H9 (cell line): ENCODE results near the gene SEC22C. TPM values are rescaled to one million over a fixed set of nuclear protein-coding genes. Genes with fewer than 3 reads are reported as not detected.

ENCODE experiments used
- DNase-seq: peaks from one replicate; pipeline ENCODE4 v3.0.0-alpha.2; 2017
- H2AFZ ChIP-seq: one replicate; pipeline ENCODE4 v1.6.1; 2013; ENCODE audit warnings: mild to moderate bottlenecking, low read length, control low read depth, moderate library complexity
- H2AK5ac ChIP-seq: 2 replicates; pipeline ENCODE4 v1.6.1; 2013; ENCODE audit warnings: low read length, control low read depth, mixed read lengths; ENCODE audit not compliant: insufficient read length
- H2BK120ac ChIP-seq: one replicate; pipeline ENCODE4 v1.6.1; 2013; ENCODE audit warnings: low read depth, mild to moderate bottlenecking, low read length, control low read depth, inconsistent platforms; ENCODE audit not compliant: poor library complexity, severe bottlenecking
- H2BK12ac ChIP-seq: 2 replicates; pipeline ENCODE4 v1.6.1; 2013; ENCODE audit warnings: low read length, control low read depth, mixed read lengths, low read depth; ENCODE audit not compliant: insufficient read length
- H2BK15ac ChIP-seq: 2 replicates; pipeline ENCODE4 v1.6.1; 2013; ENCODE audit warnings: low read depth, low read length, control low read depth
- H2BK20ac ChIP-seq: one replicate; pipeline ENCODE4 v1.6.1; 2013; ENCODE audit warnings: low read depth, mild to moderate bottlenecking, low read length, control low read depth, inconsistent platforms; ENCODE audit not compliant: poor library complexity, severe bottlenecking
- H2BK5ac ChIP-seq: 2 replicates; pipeline ENCODE4 v1.6.1; 2013; ENCODE audit warnings: low read length, control low read depth, mixed read lengths; ENCODE audit not compliant: insufficient read length
- H3K14ac ChIP-seq: 2 replicates; pipeline ENCODE4 v1.6.1; 2013; ENCODE audit warnings: low read length, control low read depth; ENCODE audit not compliant: insufficient read depth
- H3K18ac ChIP-seq: 2 replicates; pipeline ENCODE4 v1.6.1; 2013; ENCODE audit warnings: low read depth, mild to moderate bottlenecking, mixed read lengths, low read length, control low read depth; ENCODE audit not compliant: insufficient read length
- H3K23ac ChIP-seq: 2 replicates; pipeline ENCODE4 v1.6.1; 2013; ENCODE audit warnings: low read length, control low read depth, mixed read lengths, low read depth; ENCODE audit not compliant: insufficient read length
- H3K23me2 ChIP-seq: 2 replicates; pipeline ENCODE4 v1.6.1; 2013; ENCODE audit warnings: low read depth, mild to moderate bottlenecking, mixed read lengths, low read length, control low read depth; ENCODE audit not compliant: insufficient read length, poor library complexity, severe bottlenecking
- H3K27ac ChIP-seq: 2 replicates; pipeline ENCODE4 v1.5.1; 2013; ENCODE audit warnings: low read length, control low read depth, mixed read lengths, low read depth; ENCODE audit not compliant: insufficient read length
- H3K27me3 ChIP-seq: 2 replicates; pipeline ENCODE4 v1.6.1; 2013; ENCODE audit warnings: low read length, control low read depth, inconsistent platforms; ENCODE audit not compliant: insufficient read depth
- H3K4ac ChIP-seq: 2 replicates; pipeline ENCODE4 v1.6.1; 2013; ENCODE audit warnings: low read depth, mild to moderate bottlenecking, control low read depth, inconsistent platforms, low read length, moderate library complexity
- H3K4me1 ChIP-seq: 2 replicates; pipeline ENCODE4 v1.6.1; 2013; ENCODE audit warnings: low read length, control low read depth, inconsistent platforms; ENCODE audit not compliant: insufficient read depth
- H3K4me2 ChIP-seq: 2 replicates; pipeline ENCODE4 v1.6.1; 2013; ENCODE audit warnings: low read length, control low read depth, mixed read lengths; ENCODE audit not compliant: insufficient read length, insufficient read depth
- H3K56ac ChIP-seq: 2 replicates; pipeline ENCODE4 v1.6.1; 2013; ENCODE audit warnings: low read depth, mild to moderate bottlenecking, mixed read lengths, low read length, control low read depth; ENCODE audit not compliant: insufficient read length
- H3K79me1 ChIP-seq: 2 replicates; pipeline ENCODE4 v1.6.1; 2013; ENCODE audit warnings: low read depth, mild to moderate bottlenecking, moderate library complexity, low read length, control low read depth, inconsistent platforms; ENCODE audit not compliant: insufficient read depth, poor library complexity, severe bottlenecking
- H3K79me2 ChIP-seq: 2 replicates; pipeline ENCODE4 v1.6.1; 2013; ENCODE audit warnings: low read length, control low read depth, inconsistent platforms; ENCODE audit not compliant: insufficient read depth
- H3K9ac ChIP-seq: 2 replicates; pipeline ENCODE4 v1.6.1; 2013; ENCODE audit warnings: low read length, control low read depth, mixed read lengths; ENCODE audit not compliant: insufficient read length; ENCODE audit errors: extremely low read depth
- H3K9me3 ChIP-seq: one replicate; pipeline ENCODE4 v1.6.1; 2013; ENCODE audit warnings: low read depth, low read length, inconsistent platforms; ENCODE audit not compliant: control insufficient read depth
- H3T11ph ChIP-seq: one replicate; pipeline ENCODE4 v1.6.1; 2013; ENCODE audit warnings: mild to moderate bottlenecking, low read length, control low read depth, inconsistent platforms
- H4K20me1 ChIP-seq: one replicate; pipeline ENCODE4 v1.6.1; 2013; ENCODE audit not compliant: control insufficient read depth, insufficient read length, insufficient read depth
- H4K5ac ChIP-seq: 2 replicates; pipeline ENCODE4 v1.6.1; 2013; ENCODE audit warnings: low read depth, mild to moderate bottlenecking, mixed read lengths, low read length, control low read depth; ENCODE audit not compliant: insufficient read length
- H4K8ac ChIP-seq: replicated peaks from 2 replicates; pipeline ENCODE4 v1.6.1; 2013; ENCODE audit warnings: low read length, control low read depth, mixed read lengths, low read depth; ENCODE audit not compliant: insufficient read length
- H4K91ac ChIP-seq: 2 replicates; pipeline ENCODE4 v1.6.1; 2013; ENCODE audit warnings: low read depth, mild to moderate bottlenecking, moderate library complexity, mixed read lengths, low read length, control low read depth; ENCODE audit not compliant: insufficient read length
- H3K27ac Mint-ChIP-seq, 3 experiments: 2 replicates in 2 of 3; 3 replicates in 1 of 3; pipeline ENCODE4 v1.8.0; 2020 to 2021; ENCODE audit warnings: mixed read lengths in 3 of 3, mild to moderate bottlenecking in 1 of 3, moderate library complexity in 1 of 3
- H3K27me3 Mint-ChIP-seq: 2 replicates; pipeline ENCODE4 v1.8.0; 2021; ENCODE audit warnings: low read depth, mild to moderate bottlenecking, moderate library complexity, mixed read lengths
- H3K36me3 Mint-ChIP-seq, 3 experiments: 2 replicates in 2 of 3; 3 replicates in 1 of 3; pipeline ENCODE4 v1.8.0; 2020 to 2021; ENCODE audit warnings: low read depth in 3 of 3, mixed read lengths in 3 of 3; ENCODE audit not compliant: insufficient read depth in 1 of 3
- H3K4me1 Mint-ChIP-seq, 2 experiments: 2 replicates each; pipeline ENCODE4 v1.8.0; 2020; ENCODE audit warnings: mixed read lengths in 2 of 2
- H3K4me3 Mint-ChIP-seq, 2 experiments: 2 replicates in 1 of 2; 3 replicates in 1 of 2; pipeline ENCODE4 v1.8.0; 2020 to 2021; ENCODE audit warnings: mild to moderate bottlenecking in 2 of 2, mixed read lengths in 2 of 2, moderate library complexity in 1 of 2
- H3K9me3 Mint-ChIP-seq, 2 experiments: 2 replicates in 1 of 2; 3 replicates in 1 of 2; pipeline ENCODE4 v1.8.0; 2020; ENCODE audit warnings: mild to moderate bottlenecking in 2 of 2, mixed read lengths in 2 of 2, moderate library complexity in 1 of 2
- WGBS: extraction: QIAGEN DNeasy Blood & Tissue Kit; methylation state at CpG from one replicate; pipeline ENCODE4 v1.1.7; 2013; ENCODE audit warnings: missing lambda C conversion rate, low lambda C conversion rate, mixed read lengths; ENCODE audit not compliant: insufficient read length; ENCODE audit errors: extremely low coverage; 5-methylcytosine and 5-hydroxymethylcytosine counted together
- total RNA-seq: library from RNA; stranded (reverse); gene quantifications from 2 replicates; pipeline ENCODE4 v1.2.1, GENCODE V29; 2021
- TF ChIP-seq, protein P1 (sequence below): fragments of 200-600 bp; sonication (generic); conservative IDR thresholded peaks from 3 replicates; pipeline ENCODE4 v1.8.0; 2021; ENCODE audit warnings: antibody characterized with exemption, mild to moderate bottlenecking

The SEC22C gene
- total RNA-seq, 1 experiment from 2014 or later = 28.2 TPM

DNA sequence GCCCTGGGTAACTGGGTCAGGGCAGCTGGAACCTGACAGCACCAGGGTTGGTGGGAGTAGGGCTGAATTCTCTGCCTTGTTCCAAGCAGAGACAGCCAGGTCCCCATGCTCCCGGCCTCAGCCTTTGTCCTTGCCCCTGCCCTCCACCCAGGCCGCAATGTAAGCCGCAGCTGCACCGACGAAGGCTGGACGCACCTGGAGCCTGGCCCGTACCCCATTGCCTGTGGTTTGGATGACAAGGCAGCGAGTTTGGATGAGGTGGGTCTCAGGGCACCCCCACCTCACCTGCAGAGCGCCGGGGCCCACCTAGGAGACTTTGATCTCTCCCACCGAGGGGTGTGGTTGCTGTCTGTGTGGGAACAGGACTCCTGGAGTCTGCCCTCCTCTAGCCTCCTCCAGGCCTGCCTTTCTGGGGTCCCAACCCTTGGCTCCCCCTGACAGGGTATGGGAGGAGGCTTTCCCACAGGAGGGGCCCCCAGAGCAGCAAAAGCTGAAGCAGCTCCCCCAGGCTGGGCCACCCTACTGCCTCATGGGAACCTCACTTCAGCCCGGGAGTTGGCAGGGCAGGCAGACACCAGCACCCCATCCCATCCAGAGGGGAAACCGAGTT lies 55.9 kb downstream of the SEC22C start:
- Histone ChIP-seq H3K56ac (no peak overlapping the region), H3K9me3 (no peaks in the 10 kb centered on the region), H3K18ac (no peak overlapping the region), H2BK12ac (no peak overlapping the region), H3K14ac (no peak overlapping the region; the same call in 1 of the 2 replicates), H3K23me2 (no peaks in the 10 kb centered on the region), H3K9ac (no peak overlapping the region), H3K4me2 (no peak overlapping the region), H2BK15ac (no peak overlapping the region), H3K23ac (no peak overlapping the region), H3K27ac (no peak overlapping the region), H2AFZ (no peak overlapping the region), H3K79me1 (no peaks in the 10 kb centered on the region), H3K27me3 (no peaks in the 10 kb centered on the region), H2BK20ac (no peak overlapping the region), H3T11ph (no peak overlapping the region), H4K91ac (no peak overlapping the region), H3K4me1 (no peaks in the 10 kb centered on the region), H4K8ac (no peak overlapping the region), H4K20me1 (no peaks in the 10 kb centered on the region), H3K4ac (no peak overlapping the region), H2BK5ac (no peak overlapping the region), H2AK5ac (no peak overlapping the region), H3K79me2 (no peaks in the 10 kb centered on the region), H2BK120ac (no peak overlapping the region), H4K5ac (no peak overlapping the region)
- TF ChIP-seq, protein P1, sequence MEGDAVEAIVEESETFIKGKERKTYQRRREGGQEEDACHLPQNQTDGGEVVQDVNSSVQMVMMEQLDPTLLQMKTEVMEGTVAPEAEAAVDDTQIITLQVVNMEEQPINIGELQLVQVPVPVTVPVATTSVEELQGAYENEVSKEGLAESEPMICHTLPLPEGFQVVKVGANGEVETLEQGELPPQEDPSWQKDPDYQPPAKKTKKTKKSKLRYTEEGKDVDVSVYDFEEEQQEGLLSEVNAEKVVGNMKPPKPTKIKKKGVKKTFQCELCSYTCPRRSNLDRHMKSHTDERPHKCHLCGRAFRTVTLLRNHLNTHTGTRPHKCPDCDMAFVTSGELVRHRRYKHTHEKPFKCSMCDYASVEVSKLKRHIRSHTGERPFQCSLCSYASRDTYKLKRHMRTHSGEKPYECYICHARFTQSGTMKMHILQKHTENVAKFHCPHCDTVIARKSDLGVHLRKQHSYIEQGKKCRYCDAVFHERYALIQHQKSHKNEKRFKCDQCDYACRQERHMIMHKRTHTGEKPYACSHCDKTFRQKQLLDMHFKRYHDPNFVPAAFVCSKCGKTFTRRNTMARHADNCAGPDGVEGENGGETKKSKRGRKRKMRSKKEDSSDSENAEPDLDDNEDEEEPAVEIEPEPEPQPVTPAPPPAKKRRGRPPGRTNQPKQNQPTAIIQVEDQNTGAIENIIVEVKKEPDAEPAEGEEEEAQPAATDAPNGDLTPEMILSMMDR = no peak
- Mint-ChIP-seq H3K36me3 (no peaks in the 10 kb centered on the region), H3K9me3 (no peaks in the 10 kb centered on the region), H3K27me3 (no peaks in the 10 kb centered on the region), H3K27ac (peak overlapping the region in 1 of 3 experiments; percentile 59; a peak in 1 of 7 replicates), H3K4me3 (no peak overlapping the region), H3K4me1 (no peaks in the 10 kb centered on the region; a peak in 1 of 4 replicates)
- no peak for DNase-seq
- no CpG with 5 or more reads among the region's 13 CpGs for WGBS
